ENCODE measurements around the gene TBC1D8B. TPM values are rescaled to one million over a fixed set of nuclear protein-coding genes. Genes with fewer than 3 reads are reported as not detected.

The TBC1D8B gene
- total RNA-seq, 2 experiments from 2014 or later: 1.4 to 6.1 TPM

DNA sequence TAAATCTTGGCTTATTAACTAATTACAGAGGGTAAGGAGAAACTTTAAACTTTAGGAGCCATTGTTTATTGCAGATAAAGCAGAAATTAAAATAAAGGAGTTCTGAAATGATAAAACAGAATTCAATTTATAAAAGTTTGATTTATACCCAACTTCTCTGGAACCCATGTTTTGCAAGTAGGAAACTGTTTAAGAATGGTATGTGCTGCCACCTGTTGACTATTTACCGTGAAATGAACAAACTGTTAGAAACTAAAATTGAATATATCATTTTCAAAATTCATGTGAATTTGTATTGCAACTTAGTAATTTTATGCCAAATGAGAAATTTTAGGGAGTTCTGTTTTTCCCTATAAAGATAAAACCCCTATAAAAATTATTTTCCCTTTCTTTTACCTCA is 11.0 kb upstream of the TBC1D8B start:
- BruUV-seq (replicated peaks): no TSS peak
- Histone ChIP-seq H4K20me1 (ENCODE audit: insufficient read depth, low read length) (no peaks in the 10 kb centered on the region), H3K4me3 (ENCODE audit: low read depth, low read length, poor library complexity, severe bottlenecking) (no peak overlapping the region), H3K9me2 (ENCODE audit: insufficient read depth, low read length) (no peaks in the 10 kb centered on the region), H3K27ac (ENCODE audit: low read depth, low read length, poor library complexity, severe bottlenecking) (no peak overlapping the region), H3K9me3 (ENCODE audit: low read length) (no peaks in the 10 kb centered on the region), H3K4me1 (ENCODE audit: insufficient read depth, low read length, poor library complexity, severe bottlenecking) (no peaks in the 10 kb centered on the region), H3K4me2 (ENCODE audit: low read length) (no peak overlapping the region), H3K36me3 (ENCODE audit: insufficient read depth, low read length) (no peaks in the 10 kb centered on the region), H2AFZ (ENCODE audit: low read length) (no peak overlapping the region), H3K79me2 (ENCODE audit: insufficient read depth, low read depth, low read length) (no peaks in the 10 kb centered on the region)
- peak; percentile 9 for DNase-seq (ENCODE audit: low spot score)
- CTCF ChIA-PET (ENCODE audit: unreplicated experiment): no interaction called here
- intact Hi-C loops (cut with micrococcal nuclease; ENCODE audit: unreplicated experiment): loop anchor here (10.0 kb wide), 1 partner anchor 307 kb away; no protein-coding TSS in a partner anchor
- TF ChIP-seq EZH2phosphoT487 (IDR thresholded peaks at IDR 0.05; ENCODE audit: borderline replicate concordance, low read depth, low read length) (no peak), CTCF (conservative IDR thresholded peaks at IDR 0.05; ENCODE audit: low read length) (peak; percentile 72)
- POLR2A ChIA-PET: interaction anchor here (0.7 kb wide), 1 partner anchor 120 kb away, joined by 4 read pairs; no protein-coding TSS in a partner anchor

GRCh38 chrX:106802063-106802387 is 448 bp upstream of the TBC1D8B start:
- no TSS peak for BruUV-seq (replicated peaks)
- peak overlapping the region; percentile 75 for H3K4me3 ChIP-seq (ENCODE audit: low read depth, low read length, poor library complexity, severe bottlenecking)
- peak overlapping the region; percentile 83 for H3K4me2 ChIP-seq (ENCODE audit: low read length)

More at GRCh38 chrX:106802063-106802387, 448 bp upstream of the TBC1D8B start:
- Histone ChIP-seq H3K9me3 (ENCODE audit: low read length) (no peaks in the 10 kb centered on the region), H3K27ac (ENCODE audit: low read depth, low read length, poor library complexity, severe bottlenecking) (no peak overlapping the region), H3K36me3 (ENCODE audit: insufficient read depth, low read length) (no peaks in the 10 kb centered on the region), H3K79me2 (ENCODE audit: insufficient read depth, low read depth, low read length) (no peaks in the 10 kb centered on the region), H4K20me1 (ENCODE audit: insufficient read depth, low read length) (no peaks in the 10 kb centered on the region), H3K9me2 (ENCODE audit: insufficient read depth, low read length) (no peaks in the 10 kb centered on the region), H3K4me1 (ENCODE audit: insufficient read depth, low read length, poor library complexity, severe bottlenecking) (peaks cover 18% of the 10 kb centered on the region), H2AFZ (ENCODE audit: low read length) (peak overlapping the region; percentile 99)
- intact Hi-C loops (cut with micrococcal nuclease; ENCODE audit: unreplicated experiment): no loop called here
- POLR2A ChIA-PET: interaction anchor here (0.9 kb wide), 1 partner anchor 190 kb away, joined by 3 read pairs; the partner anchor contains the start of gene RADX
- no peak for TF ChIP-seq EZH2phosphoT487 (IDR thresholded peaks at IDR 0.05; ENCODE audit: borderline replicate concordance, low read depth, low read length)
- no peak for TF ChIP-seq CTCF (conservative IDR thresholded peaks at IDR 0.05; ENCODE audit: low read length)
- CTCF ChIA-PET (ENCODE audit: unreplicated experiment): no interaction called here
- no peak for DNase-seq (ENCODE audit: low spot score)

Data from OCI-LY7 (cell line).